NT2/D1 (cell line): ENCODE data around the gene FARS2.
A peak's percentile ranks its signal among the peaks of the same experiment; 100 is the strongest.

Experiments used
- DNase-seq: peaks from one replicate; pipeline ENCODE4 v3.0.0-alpha.2; 2011; ENCODE audit warnings: low read depth, low spot score
- H3K27me3 ChIP-seq: 2 replicates; pipeline ENCODE4 v1.6.0; 2011; ENCODE audit warnings: mild to moderate bottlenecking; ENCODE audit not compliant: insufficient read length, insufficient read depth
- H3K36me3 ChIP-seq: 2 replicates; pipeline ENCODE4 v1.6.1; 2011; ENCODE audit warnings: mild to moderate bottlenecking, low read length, mixed read lengths; ENCODE audit not compliant: insufficient read depth, insufficient read length
- H3K4me1 ChIP-seq: 2 replicates; pipeline ENCODE4 v1.5.1; 2011; ENCODE audit not compliant: insufficient read depth, insufficient read length
- H3K4me3 ChIP-seq: 2 replicates; pipeline ENCODE4 v1.5.1; 2011; ENCODE audit warnings: low read depth; ENCODE audit not compliant: insufficient read length
- H3K9ac ChIP-seq: 2 replicates; pipeline ENCODE4 v1.6.0; 2011; ENCODE audit warnings: low read depth; ENCODE audit not compliant: insufficient read length
- H3K9me3 ChIP-seq: 2 replicates; pipeline ENCODE4 v1.5.1; 2011; ENCODE audit warnings: mild to moderate bottlenecking, low read length; ENCODE audit not compliant: insufficient read depth
- SUZ12 ChIP-seq: IDR thresholded peaks from 2 replicates; pipeline ENCODE4 v1.6.1; 2011; ENCODE audit not compliant: insufficient read length, insufficient read depth; ENCODE audit errors: extremely low read depth
- YY1 ChIP-seq: IDR thresholded peaks from 2 replicates; pipeline ENCODE4 v1.6.1; 2011; ENCODE audit not compliant: insufficient read length, insufficient read depth
- ZNF274 ChIP-seq: IDR thresholded peaks from 2 replicates; pipeline ENCODE4 v1.6.1; 2011; ENCODE audit warnings: mild to moderate bottlenecking, low read depth, low read length

Gene FARS2

GRCh38 chr6:5463690-5464089 is 202.4 kb downstream of the FARS2 start:
- Histone ChIP-seq H3K4me3 (no peak overlapping the region), H3K4me1 (no peaks in the 10 kb centered on the region), H3K9me3 (no peaks in the 10 kb centered on the region), H3K9ac (no peak overlapping the region), H3K36me3 (no peaks in the 10 kb centered on the region), H3K27me3 (no peaks in the 10 kb centered on the region)
- TF ChIP-seq SUZ12: no peak
- TF ChIP-seq ZNF274: no peak
- TF ChIP-seq YY1: no peak
- no peak for DNase-seq

- TF ChIP-seq YY1 (no peak), SUZ12 (no peak), ZNF274 (no peak)
- Histone ChIP-seq H3K9ac (no peak overlapping the region), H3K4me3 (no peak overlapping the region), H3K9me3 (no peaks in the 10 kb centered on the region), H3K36me3 (no peaks in the 10 kb centered on the region), H3K27me3 (no peaks in the 10 kb centered on the region), H3K4me1 (peaks cover 2% of the 10 kb centered on the region)
- no peak for DNase-seq
These were observed 203.0 kb downstream of the FARS2 start for GRCh38 chr6:5464099-5464885.

GRCh38 chr6:5466281-5467136 is 205.2 kb downstream of the FARS2 start:
- H3K27me3 ChIP-seq: no peaks in the 10 kb centered on the region
- H3K4me3 ChIP-seq: no peak overlapping the region
- H3K36me3 ChIP-seq: no peaks in the 10 kb centered on the region
- no peaks in the 10 kb centered on the region for H3K9me3 ChIP-seq
- no peak overlapping the region for H3K9ac ChIP-seq
- H3K4me1 ChIP-seq: peaks cover 2% of the 10 kb centered on the region
- DNase-seq: no peak
- TF ChIP-seq SUZ12: no peak

DNA sequence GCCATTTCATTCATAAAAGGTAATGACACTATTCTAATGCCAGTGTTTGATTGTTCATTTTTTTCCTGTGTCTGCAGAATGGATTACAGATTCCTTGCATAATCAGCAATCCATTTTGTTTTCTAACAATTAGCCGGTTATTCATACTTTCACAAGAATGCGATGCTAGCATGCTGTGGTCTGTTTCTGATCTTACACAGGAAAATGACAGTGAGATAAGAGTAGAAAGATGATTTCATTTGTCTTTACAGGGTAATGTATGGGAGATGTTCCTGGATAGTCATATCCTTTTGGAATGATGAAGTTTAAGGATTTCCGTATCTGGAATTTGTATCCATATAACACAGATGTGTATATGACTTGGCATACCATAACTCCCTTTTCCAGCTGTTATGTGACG is 207.3 kb downstream of the FARS2 start:
- DNase-seq: no peak
- no peak for TF ChIP-seq YY1
- no peak for TF ChIP-seq SUZ12
- Histone ChIP-seq H3K4me3 (no peak overlapping the region), H3K9ac (no peak overlapping the region), H3K36me3 (no peaks in the 10 kb centered on the region), H3K27me3 (no peaks in the 10 kb centered on the region), H3K9me3 (no peaks in the 10 kb centered on the region), H3K4me1 (peaks cover 2% of the 10 kb centered on the region)

DNA sequence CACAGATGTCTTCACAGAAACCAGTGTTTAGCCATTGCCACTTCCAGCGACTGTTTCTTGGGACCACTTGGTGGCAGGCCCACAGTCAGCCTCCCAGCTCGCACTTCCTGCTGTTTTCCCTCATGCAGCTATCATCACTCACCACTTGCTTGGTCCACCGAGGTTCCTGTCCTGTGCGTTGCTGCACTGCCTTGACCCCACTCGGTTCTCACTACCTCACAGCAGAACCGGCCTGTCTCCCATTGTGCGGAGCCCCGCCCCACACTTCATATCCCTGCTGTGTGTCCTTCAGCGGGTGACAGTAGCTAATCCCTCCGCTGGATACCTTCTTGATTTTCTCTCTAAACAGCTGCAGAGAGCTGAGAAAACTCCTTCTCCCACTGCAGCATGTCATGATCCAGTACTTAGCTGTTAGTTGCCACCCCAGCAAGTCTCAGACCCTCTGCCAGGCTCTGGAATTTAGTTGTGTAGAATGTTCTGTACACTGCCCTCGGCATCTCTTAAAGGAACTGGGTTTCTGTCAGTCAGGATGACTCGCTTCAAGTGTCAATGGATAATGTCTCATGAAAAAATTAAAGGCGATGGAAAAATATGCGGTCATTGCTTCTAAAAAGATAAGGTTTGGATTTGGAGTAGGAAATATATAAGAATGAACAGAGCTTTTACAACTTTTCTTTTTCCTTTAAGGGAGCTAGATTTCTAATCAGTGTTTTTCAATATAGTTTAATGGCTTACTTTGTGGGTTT is 208.0 kb downstream of the FARS2 start:
- Histone ChIP-seq H3K9me3 (no peaks in the 10 kb centered on the region), H3K9ac (no peak overlapping the region), H3K4me3 (no peak overlapping the region), H3K27me3 (no peaks in the 10 kb centered on the region), H3K36me3 (no peaks in the 10 kb centered on the region), H3K4me1 (peaks cover 2% of the 10 kb centered on the region)
- no peak for DNase-seq
- no peak for TF ChIP-seq YY1

DNA sequence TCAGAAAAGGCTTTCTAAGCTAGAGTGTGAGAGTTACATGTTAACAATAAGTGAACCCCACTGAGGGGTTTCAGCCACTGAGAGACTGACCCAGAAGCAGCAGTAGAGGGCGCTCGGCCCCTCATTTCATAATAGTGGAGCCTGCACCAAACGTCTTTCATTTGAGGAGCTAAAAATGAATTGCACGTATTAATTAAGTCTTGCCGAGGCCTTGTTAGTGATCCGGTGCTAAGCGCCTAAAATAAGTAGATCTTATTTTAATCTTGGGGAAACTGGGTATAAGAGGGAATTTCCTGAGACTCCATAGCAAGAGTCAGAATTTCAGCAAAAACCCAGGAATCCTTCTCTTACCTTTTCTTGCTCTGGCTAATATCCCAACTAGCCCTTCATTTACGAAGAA is 209.7 kb downstream of the FARS2 start:
- Histone ChIP-seq H3K9me3 (no peaks in the 10 kb centered on the region), H3K27me3 (no peaks in the 10 kb centered on the region), H3K9ac (no peak overlapping the region), H3K36me3 (no peaks in the 10 kb centered on the region), H3K4me3 (no peak overlapping the region), H3K4me1 (peaks cover 2% of the 10 kb centered on the region)
- TF ChIP-seq SUZ12 (no peak), YY1 (no peak), ZNF274 (no peak)
- peak; percentile 25 for DNase-seq

- Histone ChIP-seq H3K9ac (no peak overlapping the region), H3K36me3 (no peaks in the 10 kb centered on the region), H3K9me3 (no peaks in the 10 kb centered on the region), H3K4me1 (peaks cover 2% of the 10 kb centered on the region), H3K4me3 (no peak overlapping the region), H3K27me3 (no peaks in the 10 kb centered on the region)
- TF ChIP-seq SUZ12: no peak
- TF ChIP-seq YY1: no peak
- no peak for TF ChIP-seq ZNF274
- DNase-seq: peak; percentile 57
These were observed 210.5 kb downstream of the FARS2 start for GRCh38 chr6:5471637-5472398.
